Upper lobe of right lung (tissue), 1 donor: ENCODE data around the gene PPP1R3G. TPM values are rescaled to one million over a fixed set of nuclear protein-coding genes. Genes with fewer than 3 reads are reported as not detected.

Experiments
- ATAC-seq: fragments of 200-7000 bp; cut with Tn5 transposase; one replicate; pipeline ENCODE4 v1.9.1; 2020; ENCODE audit warnings: mild to moderate bottlenecking, moderate library complexity
- DNase-seq: peaks from one replicate; pipeline ENCODE4 v3.0.0-alpha.2; 2020
- H3K27ac ChIP-seq: fragments of 200-600 bp; one replicate; pipeline ENCODE4 v1.8.0; 2022
- H3K27me3 ChIP-seq: fragments of 200-600 bp; one replicate; pipeline ENCODE4 v1.8.0; 2022; ENCODE audit warnings: mild to moderate bottlenecking
- H3K36me3 ChIP-seq: fragments of 200-600 bp; one replicate; pipeline ENCODE4 v1.8.0; 2022
- H3K4me1 ChIP-seq: fragments of 200-600 bp; one replicate; pipeline ENCODE4 v1.8.0; 2022
- H3K4me3 ChIP-seq: fragments of 200-600 bp; one replicate; pipeline ENCODE4 v1.8.0; 2022; ENCODE audit warnings: mild to moderate bottlenecking
- H3K9me3 ChIP-seq: fragments of 200-600 bp; one replicate; pipeline ENCODE4 v1.8.0; 2022
- CTCF ChIP-seq: fragments of 200-600 bp; IDR thresholded peaks from one replicate; pipeline ENCODE4 v1.8.0; 2022; ENCODE audit warnings: antibody characterized with exemption
- intact Hi-C: fragments of 100-400 bp; cut with DNase I; formaldehyde crosslinking; loops from one replicate; pipeline ENCODE4 v1.11.0; 2022
- total RNA-seq: library from RNA; stranded (reverse); fragmentation: NEBNext Ultra II Directional; extraction: Animal tissue kit (Norgen Biotek cat#: 25700); gene quantifications from one replicate; pipeline ENCODE4 v1.2.1, GENCODE V29; 2021
- donor health status: DM: no; HTN: yes; CAD: no; lungs with severe emphysema.

Gene PPP1R3G
- total RNA-seq, 1 donor from 2014 or later, result 0.46 TPM

DNA sequence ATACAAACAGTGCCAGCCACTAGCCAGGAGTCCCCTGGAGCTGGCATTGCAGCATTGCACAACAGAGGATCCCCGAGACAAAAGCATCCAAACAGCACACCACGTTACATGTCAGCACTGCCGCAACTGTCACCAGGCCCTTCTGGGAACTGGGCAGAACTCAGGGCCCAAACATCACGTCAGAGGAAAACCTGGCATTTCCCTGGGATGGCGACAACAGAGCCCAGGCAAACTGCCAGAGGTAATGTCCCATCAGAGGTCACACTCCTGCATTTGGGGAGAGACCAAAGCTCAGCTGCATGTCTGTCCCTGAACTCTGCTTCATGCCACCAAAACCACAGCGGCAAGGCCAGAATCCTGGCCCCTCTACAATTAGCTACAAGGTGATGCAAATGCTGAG lies 36.3 kb downstream of the PPP1R3G start:
- ATAC-seq (no peak), DNase-seq (no peak)
- Histone ChIP-seq H3K9me3 (no peaks in the 10 kb centered on the region), H3K4me1 (no peaks in the 10 kb centered on the region), H3K4me3 (no peak overlapping the region), H3K27me3 (no peaks in the 10 kb centered on the region), H3K27ac (no peak overlapping the region), H3K36me3 (no peaks in the 10 kb centered on the region)
- TF ChIP-seq CTCF, result no peak
- intact Hi-C loops, result no loop called here

DNA sequence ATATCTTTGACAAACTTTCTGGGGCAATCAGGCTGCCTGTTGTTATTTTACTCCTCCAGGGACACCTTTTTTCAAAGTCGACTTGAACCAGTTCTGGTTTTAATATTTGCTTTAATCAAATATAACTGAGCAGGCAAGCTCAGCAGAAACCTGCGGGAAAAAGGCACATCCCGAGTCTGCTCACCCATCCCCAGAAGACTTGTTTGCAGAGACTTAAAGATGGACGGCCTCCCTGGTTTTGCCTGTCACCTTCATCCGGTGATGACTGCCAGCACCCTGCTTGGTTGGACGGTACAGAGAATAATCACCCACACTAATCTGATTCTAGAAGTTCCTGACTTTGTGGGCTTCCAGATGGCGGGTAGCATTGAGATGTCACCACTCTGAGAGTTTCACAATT lies 36.8 kb downstream of the PPP1R3G start:
- Histone ChIP-seq H3K27me3 (no peaks in the 10 kb centered on the region), H3K4me3 (no peak overlapping the region), H3K4me1 (no peaks in the 10 kb centered on the region), H3K27ac (no peak overlapping the region), H3K36me3 (no peaks in the 10 kb centered on the region), H3K9me3 (no peaks in the 10 kb centered on the region)
- ATAC-seq (no peak), DNase-seq (no peak)
- intact Hi-C loops, result no loop called here
- TF ChIP-seq CTCF, result no peak

- no peak for DNase-seq
- TF ChIP-seq CTCF, result no peak
- Histone ChIP-seq H3K36me3 (no peaks in the 10 kb centered on the region), H3K4me1 (no peaks in the 10 kb centered on the region), H3K9me3 (no peaks in the 10 kb centered on the region), H3K27me3 (no peaks in the 10 kb centered on the region), H3K27ac (no peak overlapping the region), H3K4me3 (no peak overlapping the region)
- intact Hi-C loops, result no loop called here
- no peak for ATAC-seq
Observed at GRCh38 chr6:5122504-5123112, 37.5 kb downstream of the PPP1R3G start.

GRCh38 chr6:5123296-5124143 lies 38.4 kb downstream of the PPP1R3G start:
- H3K27me3 ChIP-seq, result no peaks in the 10 kb centered on the region
- H3K4me3 ChIP-seq, result no peak overlapping the region
- H3K36me3 ChIP-seq, result no peaks in the 10 kb centered on the region
- no peak overlapping the region for H3K27ac ChIP-seq
- DNase-seq, result no peak
- TF ChIP-seq CTCF, result no peak
- H3K4me1 ChIP-seq, result no peaks in the 10 kb centered on the region
- ATAC-seq, result no peak
- H3K9me3 ChIP-seq, result no peaks in the 10 kb centered on the region
- intact Hi-C loops, result no loop called here

DNA sequence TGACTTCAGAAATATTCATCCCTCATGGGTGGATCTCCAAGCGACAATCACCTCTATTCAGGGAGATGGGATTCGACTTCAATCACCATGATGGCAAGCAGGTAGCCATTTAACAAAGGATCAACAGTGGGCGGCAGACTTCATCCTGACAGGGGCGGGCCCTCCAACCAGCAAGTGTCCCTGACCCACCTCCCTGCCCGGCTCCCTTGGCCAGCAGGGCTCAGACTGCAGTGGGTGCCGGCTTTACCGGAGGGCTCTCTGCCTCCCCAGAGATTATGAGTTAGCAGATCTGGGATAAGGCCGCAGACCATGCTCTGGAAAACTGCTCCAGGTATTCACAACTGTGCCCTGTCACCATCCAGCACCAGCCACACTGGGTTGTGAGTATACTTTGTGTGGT lies 39.4 kb downstream of the PPP1R3G start:
- intact Hi-C loops, result no loop called here
- H3K27ac ChIP-seq, result no peak overlapping the region
- no peaks in the 10 kb centered on the region for H3K9me3 ChIP-seq
- DNase-seq, result no peak
- no peak for ATAC-seq
- H3K4me3 ChIP-seq, result no peak overlapping the region
- H3K4me1 ChIP-seq, result no peaks in the 10 kb centered on the region
- H3K36me3 ChIP-seq, result no peaks in the 10 kb centered on the region
- H3K27me3 ChIP-seq, result no peaks in the 10 kb centered on the region
- no peak for TF ChIP-seq CTCF
